Right kidney (tissue), 1 donor: ENCODE measurements around the gene PAOX.

Experiments used
- DNase-seq: peaks from one replicate; pipeline ENCODE4 v3.0.0-alpha.2; 2016

Gene PAOX

GRCh38 chr10:133349160-133349568, 29.9 kb upstream of the PAOX start:
- no peak for DNase-seq

GRCh38 chr10:133349577-133350011, 29.5 kb upstream of the PAOX start:
- no peak for DNase-seq

- DNase-seq = no peak
Observed at GRCh38 chr10:133350283-133350949, 28.6 kb upstream of the PAOX start.

- no peak for DNase-seq
Observed at GRCh38 chr10:133350950-133351329, 28.1 kb upstream of the PAOX start.

GRCh38 chr10:133351408-133352318, 27.4 kb upstream of the PAOX start:
- DNase-seq = no peak

GRCh38 chr10:133353202-133353959, 25.7 kb upstream of the PAOX start:
- DNase-seq = no peak

- DNase-seq = no peak
Observed at GRCh38 chr10:133353988-133354605, 25.0 kb upstream of the PAOX start.

GRCh38 chr10:133354672-133355240, 24.3 kb upstream of the PAOX start:
- no peak for DNase-seq

- DNase-seq = no peak
Observed at GRCh38 chr10:133355266-133355665, 23.8 kb upstream of the PAOX start.

GRCh38 chr10:133355991-133356390, 23.1 kb upstream of the PAOX start:
- DNase-seq = no peak

GRCh38 chr10:133356549-133357284, 22.3 kb upstream of the PAOX start:
- DNase-seq = no peak

- peak; percentile 82 for DNase-seq
Observed at GRCh38 chr10:133357285-133358161, 21.5 kb upstream of the PAOX start, which contains the start of gene FUOM. Gene FUOM, minus strand, starts transcription at chr10:133358019. Its CDS starts 12 bp downstream, at chr10:133358007.

GRCh38 chr10:133358162-133358924, 20.7 kb upstream of the PAOX start:
- DNase-seq = no peak

GRCh38 chr10:133358925-133359310, 20.1 kb upstream of the PAOX start:
- DNase-seq = no peak

- DNase-seq = no peak
Observed at GRCh38 chr10:133359554-133359971, 19.5 kb upstream of the PAOX start.

GRCh38 chr10:133359972-133360610, 19.0 kb upstream of the PAOX start:
- no peak for DNase-seq

- no peak for DNase-seq
Observed at GRCh38 chr10:133361227-133361626, 17.8 kb upstream of the PAOX start.

GRCh38 chr10:133361773-133362441, 17.2 kb upstream of the PAOX start:
- DNase-seq = no peak
